AG08395 (cell line): ENCODE results near the gene NXPE3.

Experiments used
- DNase-seq: peaks from one replicate; pipeline ENCODE4 v3.0.0; 2012; ENCODE audit warnings: mixed read lengths, low spot score

Gene NXPE3

GRCh38 chr3:101803173-101803782, 24.3 kb downstream of the NXPE3 start:
- DNase-seq, result peak; percentile 78

- DNase-seq, result no peak
Observed at GRCh38 chr3:101803939-101804338, 24.9 kb downstream of the NXPE3 start.

- no peak for DNase-seq
Observed at GRCh38 chr3:101806491-101806890, 27.5 kb downstream of the NXPE3 start.

GRCh38 chr3:101807888-101808287, 28.9 kb downstream of the NXPE3 start:
- no peak for DNase-seq

GRCh38 chr3:101809178-101810021, 30.4 kb downstream of the NXPE3 start:
- peak; percentile 43 for DNase-seq

- no peak for DNase-seq
Observed at GRCh38 chr3:101810022-101810418, 31.0 kb downstream of the NXPE3 start.

GRCh38 chr3:101811875-101812274, 32.9 kb downstream of the NXPE3 start:
- no peak for DNase-seq

- no peak for DNase-seq
Observed at GRCh38 chr3:101812895-101813294, 33.9 kb downstream of the NXPE3 start.

- DNase-seq, result peak; percentile 39
Observed at GRCh38 chr3:101813817-101814440, 34.9 kb downstream of the NXPE3 start.

GRCh38 chr3:101814835-101815234, 35.8 kb downstream of the NXPE3 start:
- no peak for DNase-seq

GRCh38 chr3:101816215-101817149, 37.5 kb downstream of the NXPE3 start:
- peak; percentile 8 for DNase-seq

- no peak for DNase-seq
Observed at GRCh38 chr3:101817992-101818391, 39.0 kb downstream of the NXPE3 start.

- no peak for DNase-seq
Observed at GRCh38 chr3:101819649-101820206, 40.7 kb downstream of the NXPE3 start.

GRCh38 chr3:101821503-101821902, 42.5 kb downstream of the NXPE3 start:
- DNase-seq, result no peak

GRCh38 chr3:101823525-101823924, 44.5 kb downstream of the NXPE3 start:
- DNase-seq, result no peak

- DNase-seq, result peak; percentile 26
Observed at GRCh38 chr3:101824702-101825101, 45.7 kb downstream of the NXPE3 start.

- peak; percentile 16 for DNase-seq
Observed at GRCh38 chr3:101825904-101826445, 47.0 kb downstream of the NXPE3 start.

- peak; percentile 47 for DNase-seq
Observed at GRCh38 chr3:101827211-101828174, 48.5 kb downstream of the NXPE3 start.

GRCh38 chr3:101828276-101828675, 49.3 kb downstream of the NXPE3 start:
- DNase-seq, result no peak
